ENCODE results near the gene STK10. TPM values are rescaled to one million over a fixed set of nuclear protein-coding genes. Genes with fewer than 3 reads are reported as not detected.
A peak's percentile ranks its signal among the peaks of the same experiment; 100 is the strongest.

STK10 gene
- total RNA-seq, 2 donors from 2014 or later: 25.6 to 39.2 TPM

DNA sequence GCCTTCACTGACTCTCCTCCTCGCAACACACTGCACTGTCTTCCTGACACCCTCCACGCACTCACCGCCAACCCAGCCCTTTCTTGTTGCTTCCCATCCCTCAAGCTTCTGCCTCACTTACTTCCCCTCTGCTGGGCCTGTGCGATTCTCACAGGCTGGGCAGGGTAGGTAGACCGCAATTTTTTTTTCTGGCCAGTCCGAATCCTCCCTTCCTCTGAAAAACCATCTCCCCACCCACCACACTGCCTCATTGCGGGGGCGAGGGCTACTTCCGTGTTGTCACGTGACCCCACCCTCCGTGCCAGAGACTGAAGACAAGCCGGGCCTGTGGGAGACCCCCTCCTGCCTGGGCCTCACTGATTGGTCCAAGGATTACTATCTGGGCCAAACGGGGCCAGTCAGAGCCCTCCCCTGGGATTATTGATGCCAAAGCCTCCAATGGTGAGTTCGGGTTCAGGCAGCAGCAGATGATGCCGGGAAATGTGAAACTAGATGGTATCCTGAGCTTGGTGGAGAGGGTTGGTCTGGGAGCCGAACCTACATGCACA lies 73.1 kb downstream of the STK10 start:
- H3K4me3 ChIP-seq: peak overlapping the region; percentile 11
- DNase-seq (ENCODE audit: low spot score) (no peak), ATAC-seq (ENCODE audit: insufficient number of reproducible peaks, low FRiP score, low read depth) (no peak)
- H3K27me3 ChIP-seq (replicated peaks; ENCODE audit: insufficient read depth): no peaks in the 10 kb centered on the region
- H3K27ac ChIP-seq: no peak overlapping the region
- H3K4me1 ChIP-seq (ENCODE audit: control insufficient read depth in 1 of 2, low read depth in 2 of 2): peaks cover 19 to 27% of the 10 kb centered on the region in 2 donors
- H3K9me3 ChIP-seq: no peaks in the 10 kb centered on the region
- TF ChIP-seq, protein P1, sequence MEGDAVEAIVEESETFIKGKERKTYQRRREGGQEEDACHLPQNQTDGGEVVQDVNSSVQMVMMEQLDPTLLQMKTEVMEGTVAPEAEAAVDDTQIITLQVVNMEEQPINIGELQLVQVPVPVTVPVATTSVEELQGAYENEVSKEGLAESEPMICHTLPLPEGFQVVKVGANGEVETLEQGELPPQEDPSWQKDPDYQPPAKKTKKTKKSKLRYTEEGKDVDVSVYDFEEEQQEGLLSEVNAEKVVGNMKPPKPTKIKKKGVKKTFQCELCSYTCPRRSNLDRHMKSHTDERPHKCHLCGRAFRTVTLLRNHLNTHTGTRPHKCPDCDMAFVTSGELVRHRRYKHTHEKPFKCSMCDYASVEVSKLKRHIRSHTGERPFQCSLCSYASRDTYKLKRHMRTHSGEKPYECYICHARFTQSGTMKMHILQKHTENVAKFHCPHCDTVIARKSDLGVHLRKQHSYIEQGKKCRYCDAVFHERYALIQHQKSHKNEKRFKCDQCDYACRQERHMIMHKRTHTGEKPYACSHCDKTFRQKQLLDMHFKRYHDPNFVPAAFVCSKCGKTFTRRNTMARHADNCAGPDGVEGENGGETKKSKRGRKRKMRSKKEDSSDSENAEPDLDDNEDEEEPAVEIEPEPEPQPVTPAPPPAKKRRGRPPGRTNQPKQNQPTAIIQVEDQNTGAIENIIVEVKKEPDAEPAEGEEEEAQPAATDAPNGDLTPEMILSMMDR (IDR thresholded peaks at IDR 0.05): no peak
- no peaks in the 10 kb centered on the region for H3K36me3 ChIP-seq

DNA sequence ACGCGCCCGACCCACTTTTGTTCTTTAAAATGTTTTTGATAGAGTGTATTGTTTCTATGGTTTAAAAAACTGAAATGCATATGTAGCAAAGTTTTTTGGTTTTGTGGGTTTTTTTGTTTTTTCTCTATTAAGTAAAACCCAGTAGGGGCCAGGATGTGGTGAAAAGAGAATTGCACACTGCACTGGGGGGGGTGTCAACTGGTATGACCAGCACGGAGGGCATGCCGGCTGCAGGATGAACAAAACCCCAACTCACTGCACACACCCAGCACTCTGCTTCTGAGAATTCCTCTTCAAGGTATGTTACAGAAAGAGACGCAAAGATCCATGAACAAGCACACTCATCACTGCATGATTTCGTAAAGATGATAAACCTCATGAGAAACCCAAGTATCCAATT lies 75.0 kb downstream of the STK10 start:
- TF ChIP-seq, protein P1 (IDR thresholded peaks at IDR 0.05): no peak
- DNase-seq (ENCODE audit: low spot score) (no peak), ATAC-seq (ENCODE audit: insufficient number of reproducible peaks, low FRiP score, low read depth) (no peak)
- no peak overlapping the region for H3K27ac ChIP-seq
- peaks cover 19 to 27% of the 10 kb centered on the region in 2 donors for H3K4me1 ChIP-seq (ENCODE audit: control insufficient read depth in 1 of 2, low read depth in 2 of 2)
- no peaks in the 10 kb centered on the region for H3K36me3 ChIP-seq
- H3K27me3 ChIP-seq (replicated peaks; ENCODE audit: insufficient read depth): no peaks in the 10 kb centered on the region
- no peaks in the 10 kb centered on the region for H3K9me3 ChIP-seq
- H3K4me3 ChIP-seq: no peak overlapping the region

DNA sequence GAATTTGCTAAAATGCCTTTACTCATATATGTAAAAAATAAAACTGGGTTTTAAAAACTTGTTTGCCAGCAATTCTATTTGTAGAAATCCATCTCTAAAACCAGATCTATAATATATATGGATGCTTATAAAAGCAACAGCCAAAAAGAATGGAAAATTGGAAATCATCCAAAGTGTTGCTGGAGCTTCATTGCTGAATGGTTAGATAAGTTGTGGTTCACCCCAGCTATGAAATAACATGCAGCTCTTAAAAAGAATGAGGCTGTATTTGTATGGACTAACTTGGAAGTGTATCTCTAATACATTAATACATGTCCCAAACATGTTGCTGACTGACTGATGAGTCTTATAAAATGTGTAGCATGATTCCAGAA lies 76.2 kb downstream of the STK10 start:
- H3K27me3 ChIP-seq (replicated peaks; ENCODE audit: insufficient read depth): no peaks in the 10 kb centered on the region

DNA sequence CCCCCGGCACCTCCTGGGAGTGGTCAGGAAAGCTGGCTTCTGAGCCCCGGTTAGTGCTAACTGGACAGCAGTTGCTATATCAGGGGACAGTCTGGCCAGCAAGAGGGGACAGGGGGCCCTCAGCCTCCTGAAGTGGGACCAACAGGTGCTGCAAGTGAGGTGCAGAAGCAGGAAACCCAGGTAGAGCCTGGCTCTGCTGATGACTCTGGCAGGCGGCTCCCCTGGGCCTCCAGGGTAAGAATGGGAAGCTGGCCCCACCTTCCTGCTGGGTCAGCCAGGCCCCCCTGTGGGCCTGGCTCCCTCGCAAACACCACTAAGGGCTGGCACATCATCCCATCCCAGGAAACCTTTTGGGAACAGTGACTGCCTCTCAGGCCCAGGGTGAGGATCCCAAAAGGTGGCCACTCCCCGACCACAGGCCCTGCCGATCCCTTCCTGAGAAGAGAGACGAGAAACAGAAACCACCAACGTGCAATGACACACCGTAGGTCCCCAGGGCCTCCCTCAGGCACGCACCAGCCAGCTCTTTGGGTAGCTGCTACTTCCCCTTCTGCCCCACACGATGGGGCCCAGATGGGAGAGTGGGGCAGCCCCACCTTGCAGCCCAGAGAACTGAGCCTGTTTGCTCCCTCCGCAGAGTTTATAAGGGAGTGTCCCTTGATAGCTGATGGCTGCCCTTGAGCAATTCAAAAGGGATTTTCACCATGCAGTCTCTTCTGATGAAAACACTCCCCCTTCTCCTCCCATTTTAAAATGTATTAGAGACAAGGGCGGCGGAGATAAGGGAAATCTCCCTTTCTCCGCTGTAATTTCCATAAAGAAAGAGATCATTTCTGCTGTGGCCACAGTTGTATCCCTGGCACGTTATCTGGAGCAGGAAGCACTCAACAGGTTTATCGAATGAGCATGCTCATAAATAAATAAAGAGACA lies 76.8 kb downstream of the STK10 start:
- H3K4me3 ChIP-seq: peak overlapping the region; percentile 59
- no peaks in the 10 kb centered on the region for H3K27me3 ChIP-seq (replicated peaks; ENCODE audit: insufficient read depth)
- H3K4me1 ChIP-seq (ENCODE audit: control insufficient read depth in 1 of 2, low read depth in 2 of 2): peaks cover 19 to 40% of the 10 kb centered on the region in 2 donors
- no peaks in the 10 kb centered on the region for H3K9me3 ChIP-seq
- TF ChIP-seq, protein P1 (IDR thresholded peaks at IDR 0.05): no peak
- no peak for DNase-seq (ENCODE audit: low spot score)
- peak overlapping the region in 1 of 2 donors; percentile 44 for H3K27ac ChIP-seq
- peak; percentile 38 for ATAC-seq (ENCODE audit: insufficient number of reproducible peaks, low FRiP score, low read depth)
- no peaks in the 10 kb centered on the region for H3K36me3 ChIP-seq

More for the DNA sequence above, 76.2 kb downstream of the STK10 start:
- Histone ChIP-seq H3K4me3 (peak overlapping the region; percentile 59), H3K27ac (peak overlapping the region in 1 of 2 donors; percentile 44), H3K36me3 (no peaks in the 10 kb centered on the region), H3K4me1 (ENCODE audit: control insufficient read depth in 1 of 2, low read depth in 2 of 2) (peaks cover 19 to 35% of the 10 kb centered on the region in 2 donors), H3K9me3 (no peaks in the 10 kb centered on the region)
- TF ChIP-seq, protein P1 (IDR thresholded peaks at IDR 0.05): no peak
- DNase-seq (ENCODE audit: low spot score): no peak
- ATAC-seq (ENCODE audit: insufficient number of reproducible peaks, low FRiP score, low read depth): no peak

DNA sequence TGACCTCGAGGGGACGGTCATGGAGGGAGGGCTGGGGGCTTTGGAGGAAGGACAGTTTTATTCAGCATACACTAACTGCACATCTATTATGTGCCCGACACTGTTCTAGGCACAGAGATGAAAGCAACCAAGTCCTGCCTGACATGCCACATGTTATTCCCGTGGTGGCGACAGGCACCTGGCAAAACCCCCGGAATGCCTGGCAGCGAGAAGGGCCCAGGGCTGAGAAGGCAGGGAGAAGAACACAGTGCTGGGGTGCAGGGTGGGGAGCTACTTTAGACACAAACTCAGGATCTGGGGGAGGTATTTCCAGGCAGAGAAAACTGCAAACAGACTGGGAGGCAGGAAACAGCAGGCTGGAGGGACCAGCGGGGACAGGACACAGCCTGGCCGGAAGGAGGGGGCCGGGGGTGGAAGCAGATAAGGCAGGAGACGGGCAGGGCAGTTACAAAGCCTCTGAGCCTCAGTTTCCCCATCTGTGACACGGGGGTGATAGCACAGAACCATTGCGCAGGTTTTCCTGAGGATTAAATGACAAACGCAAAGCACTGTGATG lies 77.7 kb downstream of the STK10 start:
- Histone ChIP-seq H3K27me3 (replicated peaks; ENCODE audit: insufficient read depth) (no peaks in the 10 kb centered on the region), H3K9me3 (no peaks in the 10 kb centered on the region), H3K4me1 (ENCODE audit: control insufficient read depth in 1 of 2, low read depth in 2 of 2) (peaks cover 19 to 40% of the 10 kb centered on the region in 2 donors), H3K36me3 (no peaks in the 10 kb centered on the region), H3K4me3 (no peak overlapping the region), H3K27ac (no peak overlapping the region)
- ATAC-seq (ENCODE audit: insufficient number of reproducible peaks, low FRiP score, low read depth) (no peak), DNase-seq (ENCODE audit: low spot score) (no peak)
- TF ChIP-seq, protein P1 (IDR thresholded peaks at IDR 0.05): no peak

Data from thoracic aorta (tissue), 2 donors.